Suprapubic skin (tissue), 4 donors: ENCODE results near the gene RBM39.

Experiments used
- EP300 ChIP-seq: sonication (generic); formaldehyde crosslinking; IDR thresholded peaks from one replicate; pipeline ENCODE4 v1.6.1; 2017; ENCODE audit warnings: antibody characterized with exemption
- POLR2A ChIP-seq, 2 donors: fragments of 450-650 bp; IDR thresholded peaks; one replicate each; pipeline ENCODE4 v1.6.1; 2017; ENCODE audit warnings: antibody characterized with exemption in 2 of 2, mild to moderate bottlenecking in 2 of 2, moderate library complexity in 2 of 2
- POLR2AphosphoS5 ChIP-seq, 3 donors: sonication (generic); formaldehyde crosslinking; IDR thresholded peaks; one replicate each; pipeline ENCODE4 v1.6.1; 2017; ENCODE audit warnings: antibody characterized with exemption in 3 of 3
- TF ChIP-seq, protein P1 (sequence below), 2 donors: fragments of 200-600 bp in 1 of 2; fragments of 450-650 bp in 1 of 2; sonication (generic) in 1 of 2; IDR thresholded peaks; one replicate each; pipeline ENCODE4 v1.5.1; 2016 to 2019; ENCODE audit warnings: antibody characterized with exemption in 2 of 2, mild to moderate bottlenecking in 1 of 2, moderate library complexity in 1 of 2

DNA sequence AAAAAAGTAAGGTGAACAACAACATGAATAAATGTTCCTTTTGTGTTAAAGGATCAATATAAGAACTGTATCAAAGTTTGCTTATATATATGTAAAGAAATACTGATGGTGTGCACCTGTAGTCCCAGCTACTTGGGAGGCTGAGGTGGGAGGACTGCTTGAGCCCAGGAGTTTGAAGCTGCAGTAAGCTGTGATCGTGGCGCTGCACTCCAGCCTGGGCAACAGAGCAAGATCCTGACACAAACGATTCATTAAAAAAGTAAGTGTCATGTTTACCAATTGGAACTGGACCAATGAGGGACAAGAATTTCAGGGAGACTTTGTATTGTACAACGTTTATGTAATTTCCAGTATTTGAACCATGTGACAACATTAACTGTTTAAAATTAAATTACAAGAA is 24.8 kb upstream of the RBM39 start:
- TF ChIP-seq POLR2AphosphoS5 (IDR thresholded peaks at IDR 0.05) = no peak
- no peak for TF ChIP-seq EP300
- TF ChIP-seq, protein P1, sequence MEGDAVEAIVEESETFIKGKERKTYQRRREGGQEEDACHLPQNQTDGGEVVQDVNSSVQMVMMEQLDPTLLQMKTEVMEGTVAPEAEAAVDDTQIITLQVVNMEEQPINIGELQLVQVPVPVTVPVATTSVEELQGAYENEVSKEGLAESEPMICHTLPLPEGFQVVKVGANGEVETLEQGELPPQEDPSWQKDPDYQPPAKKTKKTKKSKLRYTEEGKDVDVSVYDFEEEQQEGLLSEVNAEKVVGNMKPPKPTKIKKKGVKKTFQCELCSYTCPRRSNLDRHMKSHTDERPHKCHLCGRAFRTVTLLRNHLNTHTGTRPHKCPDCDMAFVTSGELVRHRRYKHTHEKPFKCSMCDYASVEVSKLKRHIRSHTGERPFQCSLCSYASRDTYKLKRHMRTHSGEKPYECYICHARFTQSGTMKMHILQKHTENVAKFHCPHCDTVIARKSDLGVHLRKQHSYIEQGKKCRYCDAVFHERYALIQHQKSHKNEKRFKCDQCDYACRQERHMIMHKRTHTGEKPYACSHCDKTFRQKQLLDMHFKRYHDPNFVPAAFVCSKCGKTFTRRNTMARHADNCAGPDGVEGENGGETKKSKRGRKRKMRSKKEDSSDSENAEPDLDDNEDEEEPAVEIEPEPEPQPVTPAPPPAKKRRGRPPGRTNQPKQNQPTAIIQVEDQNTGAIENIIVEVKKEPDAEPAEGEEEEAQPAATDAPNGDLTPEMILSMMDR (IDR thresholded peaks at IDR 0.05) = no peak
- no peak for TF ChIP-seq POLR2A (IDR thresholded peaks at IDR 0.05)
